Mesendoderm (in vitro differentiated cells): ENCODE data around the gene GULP1.

ENCODE experiments used
- DNase-seq: peaks from one replicate; pipeline ENCODE4 v3.0.0; 2013
- H2AK5ac ChIP-seq: 2 replicates; pipeline ENCODE4 v1.6.1; 2013; ENCODE audit warnings: low read length, inconsistent platforms
- H2BK120ac ChIP-seq: 2 replicates; pipeline ENCODE4 v1.6.1; 2013; ENCODE audit warnings: low read depth, mild to moderate bottlenecking, low read length, moderate library complexity, mixed read lengths
- H2BK15ac ChIP-seq: replicated peaks from 2 replicates; pipeline ENCODE4 v1.6.1; 2013; ENCODE audit warnings: low read depth, mild to moderate bottlenecking, moderate library complexity
- H2BK5ac ChIP-seq: 2 replicates; pipeline ENCODE4 v1.6.1; 2013; ENCODE audit warnings: low read length, inconsistent platforms
- H3K18ac ChIP-seq: 2 replicates; pipeline ENCODE4 v1.6.1; 2013; ENCODE audit warnings: mild to moderate bottlenecking, low read length, mixed read lengths
- H3K23ac ChIP-seq: one replicate; pipeline ENCODE4 v1.6.1; 2013; ENCODE audit warnings: low read length
- H3K27ac ChIP-seq: 2 replicates; pipeline ENCODE4 v1.5.1; 2013; ENCODE audit warnings: low read depth, mild to moderate bottlenecking, inconsistent platforms, low read length, moderate library complexity
- H3K27me3 ChIP-seq: 2 replicates; pipeline ENCODE4 v1.6.1; 2013; ENCODE audit warnings: low read length, control low read depth, mild to moderate bottlenecking, inconsistent platforms; ENCODE audit not compliant: insufficient read depth, poor library complexity
- H3K36me3 ChIP-seq: 2 replicates; pipeline ENCODE4 v1.6.1; 2013; ENCODE audit warnings: low read length, inconsistent platforms; ENCODE audit not compliant: control insufficient read depth, insufficient read depth
- H3K4ac ChIP-seq: one replicate; pipeline ENCODE4 v1.6.1; 2013; ENCODE audit warnings: low read depth, mild to moderate bottlenecking, low read length, moderate library complexity
- H3K4me1 ChIP-seq: 2 replicates; pipeline ENCODE4 v1.6.1; 2013; ENCODE audit warnings: low read depth, low read length, inconsistent platforms; ENCODE audit not compliant: control insufficient read depth
- H3K4me2 ChIP-seq: 2 replicates; pipeline ENCODE4 v1.6.1; 2013; ENCODE audit warnings: low read length
- H3K4me3 ChIP-seq: 2 replicates; pipeline ENCODE4 v1.5.1; 2013; ENCODE audit warnings: mild to moderate bottlenecking, low read length
- H3K56ac ChIP-seq: one replicate; pipeline ENCODE4 v1.6.1; 2013; ENCODE audit warnings: low read length
- H3K79me1 ChIP-seq: 2 replicates; pipeline ENCODE4 v1.6.1; 2013; ENCODE audit warnings: low read length, inconsistent platforms
- H3K79me2 ChIP-seq: 2 replicates; pipeline ENCODE4 v1.6.1; 2013; ENCODE audit warnings: mild to moderate bottlenecking, low read length; ENCODE audit not compliant: control insufficient read depth, insufficient read depth
- H3K9ac ChIP-seq: 2 replicates; pipeline ENCODE4 v1.6.1; 2013; ENCODE audit warnings: low read length, inconsistent platforms
- H4K5ac ChIP-seq: one replicate; pipeline ENCODE4 v1.6.1; 2013; ENCODE audit warnings: low read length
- H4K8ac ChIP-seq: one replicate; pipeline ENCODE4 v1.6.1; 2013; ENCODE audit warnings: low read depth, mild to moderate bottlenecking, control low read depth, low read length, moderate library complexity
- WGBS: extraction: QIAGEN DNeasy Blood & Tissue Kit; methylation state at CpG from one replicate; pipeline ENCODE4 v1.1.7; 2013; ENCODE audit warnings: low lambda C conversion rate, missing lambda C conversion rate; ENCODE audit not compliant: insufficient coverage; ENCODE audit errors: extremely low coverage; 5-methylcytosine and 5-hydroxymethylcytosine counted together

GULP1 gene

GRCh38 chr2:188485496-188485895 is 193.8 kb downstream of the GULP1 start:
- no peaks in the 10 kb centered on the region for H3K4me1 ChIP-seq
- H3K4me3 ChIP-seq = no peak overlapping the region
- H3K79me1 ChIP-seq = no peaks in the 10 kb centered on the region
- H3K36me3 ChIP-seq = no peaks in the 10 kb centered on the region
- H3K9ac ChIP-seq = no peak overlapping the region
- H3K79me2 ChIP-seq = no peaks in the 10 kb centered on the region
- DNase-seq = no peak
- H3K27me3 ChIP-seq = no peaks in the 10 kb centered on the region
- no peak overlapping the region for H3K4me2 ChIP-seq
- H3K23ac ChIP-seq = no peak overlapping the region
- H4K8ac ChIP-seq = no peak overlapping the region
- no peak overlapping the region for H3K4ac ChIP-seq
- no peak overlapping the region for H4K5ac ChIP-seq
- H3K56ac ChIP-seq = no peak overlapping the region
- H3K18ac ChIP-seq = no peak overlapping the region
- H2BK120ac ChIP-seq = no peak overlapping the region
- no peak overlapping the region for H2BK15ac ChIP-seq
- no peak overlapping the region for H2AK5ac ChIP-seq
- no peak overlapping the region for H2BK5ac ChIP-seq
- H3K27ac ChIP-seq = no peak overlapping the region

DNA sequence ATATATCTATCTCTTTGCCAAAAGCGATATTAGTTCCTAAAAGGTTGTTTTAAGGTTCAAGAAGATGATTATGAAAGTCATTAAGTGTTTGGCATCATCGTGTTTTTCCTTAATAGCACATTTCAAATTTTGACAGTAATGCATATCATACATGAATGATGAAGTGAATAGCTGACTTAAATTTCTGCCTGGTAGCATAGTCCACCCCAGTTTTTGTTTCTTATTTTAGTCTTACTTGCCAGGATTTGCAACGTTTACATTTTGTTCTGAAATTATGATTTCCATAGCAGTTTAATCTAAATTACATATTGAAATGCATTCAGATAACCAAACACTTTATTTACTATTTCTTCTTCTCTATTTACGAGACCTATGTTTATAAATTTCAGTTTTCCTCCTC is 201.1 kb downstream of the GULP1 start:
- no peak overlapping the region for H2BK120ac ChIP-seq
- no peaks in the 10 kb centered on the region for H3K27me3 ChIP-seq
- no peak overlapping the region for H3K4ac ChIP-seq
- no peaks in the 10 kb centered on the region for H3K36me3 ChIP-seq
- no peak for DNase-seq
- H2BK5ac ChIP-seq = no peak overlapping the region
- no peaks in the 10 kb centered on the region for H3K79me2 ChIP-seq
- 100% methylated on average over 1 of the region's 4 CpGs for WGBS
- no peak overlapping the region for H2BK15ac ChIP-seq
- no peak overlapping the region for H3K27ac ChIP-seq
- no peak overlapping the region for H3K9ac ChIP-seq
- H4K5ac ChIP-seq = no peak overlapping the region
- H3K23ac ChIP-seq = no peak overlapping the region
- no peak overlapping the region for H4K8ac ChIP-seq
- H3K18ac ChIP-seq = no peak overlapping the region
- H3K4me1 ChIP-seq = peaks cover 7% of the 10 kb centered on the region
- H3K79me1 ChIP-seq = no peaks in the 10 kb centered on the region
- H2AK5ac ChIP-seq = no peak overlapping the region
- H3K4me3 ChIP-seq = no peak overlapping the region
- no peak overlapping the region for H3K56ac ChIP-seq
- no peak overlapping the region for H3K4me2 ChIP-seq

DNA sequence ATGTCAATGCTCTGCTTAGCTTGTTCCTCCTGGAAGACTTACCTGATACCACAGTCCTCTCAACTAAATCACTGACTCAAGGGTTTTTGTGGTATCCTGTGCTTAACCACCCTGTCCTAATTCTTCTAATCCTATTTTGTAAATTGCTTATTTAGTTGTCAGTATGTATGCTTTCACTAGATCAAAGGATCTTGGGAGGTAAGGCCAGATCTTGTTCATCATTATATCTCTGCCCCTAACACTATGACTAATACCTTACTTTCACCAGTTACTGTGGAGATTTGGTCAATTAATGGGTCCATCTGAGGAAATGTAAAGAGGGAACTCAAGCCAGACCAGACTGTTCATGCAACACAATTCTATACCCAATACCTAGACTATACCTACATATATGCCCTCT is 203.2 kb downstream of the GULP1 start:
- Histone ChIP-seq H3K79me2 (no peaks in the 10 kb centered on the region), H2AK5ac (no peak overlapping the region), H3K4me3 (no peak overlapping the region), H3K4me1 (peaks cover 7% of the 10 kb centered on the region), H3K27me3 (no peaks in the 10 kb centered on the region), H3K56ac (no peak overlapping the region), H3K4ac (no peak overlapping the region), H3K23ac (no peak overlapping the region), H3K4me2 (no peak overlapping the region), H2BK5ac (no peak overlapping the region), H4K5ac (no peak overlapping the region), H3K36me3 (no peaks in the 10 kb centered on the region), H2BK120ac (no peak overlapping the region), H3K9ac (no peak overlapping the region), H3K18ac (no peak overlapping the region), H3K79me1 (no peaks in the 10 kb centered on the region), H3K27ac (no peak overlapping the region), H4K8ac (no peak overlapping the region), H2BK15ac (no peak overlapping the region)
- no peak for DNase-seq

- Histone ChIP-seq H3K27ac (no peak overlapping the region), H3K79me1 (no peaks in the 10 kb centered on the region), H2BK5ac (no peak overlapping the region), H2AK5ac (no peak overlapping the region), H3K4me3 (no peak overlapping the region), H3K9ac (no peak overlapping the region), H3K4me2 (no peak overlapping the region), H3K18ac (no peak overlapping the region), H3K23ac (no peak overlapping the region), H3K79me2 (no peaks in the 10 kb centered on the region), H3K4me1 (peaks cover 7% of the 10 kb centered on the region), H4K5ac (no peak overlapping the region), H4K8ac (no peak overlapping the region), H2BK120ac (no peak overlapping the region), H3K4ac (no peak overlapping the region), H3K36me3 (no peaks in the 10 kb centered on the region), H3K27me3 (no peaks in the 10 kb centered on the region), H3K56ac (no peak overlapping the region), H2BK15ac (no peak overlapping the region)
- WGBS = no CpG with 5 or more reads among the region's 2 CpGs
- DNase-seq = peak; percentile 93
Measured at GRCh38 chr2:188495969-188496431, 204.3 kb downstream of the GULP1 start.

DNA sequence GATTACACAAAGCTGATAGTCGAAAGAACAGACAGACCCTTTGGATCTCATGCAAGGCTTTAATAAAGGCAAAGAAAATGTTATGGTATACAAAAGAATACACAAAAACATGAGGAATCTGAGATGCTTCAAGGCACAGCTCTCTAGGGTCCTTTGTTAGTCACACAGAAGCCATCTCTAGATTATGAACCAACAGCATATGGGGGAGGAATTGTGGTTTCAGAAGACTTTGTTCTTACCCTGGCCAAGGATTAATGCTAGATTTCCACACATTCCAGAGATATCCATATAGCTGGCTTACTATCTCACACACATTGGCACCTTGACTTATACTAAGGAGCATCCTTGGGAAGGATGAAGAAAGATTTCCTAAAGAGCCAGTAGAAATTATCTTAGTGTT is 206.1 kb downstream of the GULP1 start:
- no peak overlapping the region for H4K8ac ChIP-seq
- no CpG with 5 or more reads among the region's 1 CpG for WGBS
- H3K27ac ChIP-seq = no peak overlapping the region
- no peak overlapping the region for H2AK5ac ChIP-seq
- no peaks in the 10 kb centered on the region for H3K27me3 ChIP-seq
- H2BK15ac ChIP-seq = no peak overlapping the region
- H4K5ac ChIP-seq = no peak overlapping the region
- H3K18ac ChIP-seq = peak overlapping the region; percentile 51
- no peak overlapping the region for H3K4me2 ChIP-seq
- H3K79me1 ChIP-seq = no peaks in the 10 kb centered on the region
- no peak overlapping the region for H2BK120ac ChIP-seq
- no peaks in the 10 kb centered on the region for H3K36me3 ChIP-seq
- peaks cover under 1% of the 10 kb centered on the region for H3K79me2 ChIP-seq
- no peak overlapping the region for H3K4ac ChIP-seq
- H2BK5ac ChIP-seq = no peak overlapping the region
- no peak overlapping the region for H3K23ac ChIP-seq
- no peak overlapping the region for H3K4me3 ChIP-seq
- peaks cover 7% of the 10 kb centered on the region for H3K4me1 ChIP-seq
- no peak for DNase-seq
- H3K56ac ChIP-seq = no peak overlapping the region
- H3K9ac ChIP-seq = no peak overlapping the region

- Histone ChIP-seq H3K18ac (no peak overlapping the region), H3K9ac (no peak overlapping the region), H2BK120ac (no peak overlapping the region), H2BK15ac (no peak overlapping the region), H2BK5ac (no peak overlapping the region), H3K79me1 (no peaks in the 10 kb centered on the region), H3K79me2 (peaks cover 1% of the 10 kb centered on the region), H3K4me1 (no peaks in the 10 kb centered on the region), H3K27me3 (no peaks in the 10 kb centered on the region), H3K36me3 (no peaks in the 10 kb centered on the region), H3K23ac (no peak overlapping the region), H3K27ac (no peak overlapping the region), H3K56ac (no peak overlapping the region), H4K5ac (no peak overlapping the region), H4K8ac (no peak overlapping the region), H2AK5ac (no peak overlapping the region), H3K4ac (no peak overlapping the region), H3K4me2 (no peak overlapping the region), H3K4me3 (no peak overlapping the region)
- DNase-seq = no peak
- no CpG with 5 or more reads among the region's 1 CpG for WGBS
Measured at GRCh38 chr2:188503975-188504374, 212.3 kb downstream of the GULP1 start.
